ENCODE data around the gene SLC4A1.

Gene SLC4A1

DNA sequence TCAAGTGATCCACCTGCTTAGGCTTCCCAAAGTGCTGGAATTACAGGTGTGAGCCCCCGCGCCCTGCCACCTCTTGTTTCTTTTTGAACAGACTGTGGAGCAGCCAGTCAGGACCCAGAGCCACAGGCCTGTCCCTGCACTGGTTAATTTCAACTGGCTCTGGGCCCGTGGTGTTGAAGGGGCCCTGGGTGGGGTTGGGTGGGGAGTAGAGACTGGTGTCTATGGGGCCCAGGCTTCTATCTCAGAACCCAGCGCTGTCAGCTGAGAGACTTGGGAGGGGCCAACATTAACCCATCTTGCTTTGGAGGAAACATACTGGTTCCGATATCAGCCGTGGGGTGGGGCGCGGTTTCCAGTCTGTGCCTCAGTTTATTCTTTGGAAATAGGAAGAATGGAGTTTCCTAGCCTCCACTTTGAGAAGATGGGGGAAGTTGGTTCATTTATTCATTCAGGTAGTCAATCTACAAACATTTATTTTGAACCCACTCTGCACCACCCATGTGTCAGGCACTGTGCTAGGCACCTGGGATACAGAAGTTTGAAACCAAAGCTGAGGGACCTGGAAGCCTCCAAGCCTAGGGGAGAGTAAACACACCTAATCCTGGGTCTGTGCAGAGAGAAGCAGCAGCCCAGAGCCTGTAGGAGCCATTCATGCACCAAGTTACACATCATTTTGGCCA, 15.5 kb upstream of the SLC4A1 start:
- DNase-seq (ENCODE audit: low read depth in 2 of 2) = no peak

DNA sequence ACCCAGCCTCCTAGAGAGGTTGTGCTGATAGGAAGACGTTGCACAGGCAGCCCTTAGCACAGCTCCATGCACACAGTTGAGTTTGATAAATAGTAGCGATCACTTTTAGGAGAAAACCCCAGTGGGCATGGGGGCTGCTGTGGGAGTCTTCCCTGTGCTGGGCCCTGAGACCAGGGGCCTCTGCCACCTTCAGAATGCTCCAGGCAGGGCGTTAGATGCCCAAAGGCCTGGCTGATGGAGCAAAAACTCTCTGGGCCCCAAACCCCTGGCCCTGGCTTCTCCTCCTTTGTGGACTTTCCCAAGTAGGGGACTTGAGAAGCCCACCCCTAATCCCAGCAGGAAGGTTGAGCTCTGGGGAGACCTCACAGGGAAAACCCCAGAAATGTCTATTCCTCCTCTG, 14.3 kb upstream of the SLC4A1 start:
- DNase-seq (ENCODE audit: low read depth in 2 of 2) = no peak

DNA sequence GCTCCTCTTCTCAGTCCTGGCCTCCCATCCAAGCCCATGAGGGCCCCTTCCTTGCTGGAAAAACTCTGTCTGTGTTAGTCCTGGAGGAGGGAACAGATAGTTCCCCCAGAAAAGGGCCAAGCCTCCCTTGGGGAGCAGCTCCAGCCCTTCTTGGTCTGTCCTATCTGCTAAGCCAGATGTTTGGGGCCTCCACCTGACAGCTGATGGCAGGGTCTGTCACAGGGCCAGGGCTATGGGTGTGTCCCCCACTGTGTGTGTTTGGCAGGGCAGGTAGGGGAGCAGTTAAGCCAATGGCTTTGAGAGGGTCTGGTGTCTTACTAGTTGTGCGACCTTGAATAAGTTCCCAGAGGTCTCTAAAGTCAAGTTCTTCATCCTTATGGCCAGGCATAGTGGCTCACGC, 13.6 kb upstream of the SLC4A1 start:
- no peak for DNase-seq (ENCODE audit: low read depth in 2 of 2)

DNA sequence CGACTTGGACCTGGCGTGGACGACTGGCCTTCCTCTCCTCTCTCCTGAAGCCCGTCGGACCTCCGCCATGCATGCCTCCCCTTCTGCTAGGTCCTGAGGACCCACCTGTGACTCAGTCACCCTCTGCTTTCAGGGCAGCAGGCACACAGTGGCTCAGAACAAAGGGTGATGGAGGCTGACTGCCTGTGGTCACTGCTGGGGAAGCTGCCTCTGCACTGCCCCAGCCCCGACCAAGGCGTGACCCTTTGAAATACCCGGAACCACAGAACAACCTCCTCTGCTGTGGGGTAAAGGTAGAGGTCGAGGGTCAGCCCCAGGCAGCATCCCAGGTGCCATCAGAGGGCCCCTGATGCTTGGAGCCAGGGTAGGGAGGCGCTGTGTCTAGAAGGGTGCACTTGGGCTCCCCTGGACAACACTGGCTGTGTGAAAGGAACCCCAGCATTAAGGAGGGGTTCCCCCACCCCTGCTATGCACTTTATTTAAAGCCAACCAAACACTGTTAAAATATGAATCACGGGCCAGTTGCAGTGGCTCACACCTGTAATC, 12.5 kb upstream of the SLC4A1 start:
- DNase-seq (ENCODE audit: low read depth in 2 of 2) = no peak

DNA sequence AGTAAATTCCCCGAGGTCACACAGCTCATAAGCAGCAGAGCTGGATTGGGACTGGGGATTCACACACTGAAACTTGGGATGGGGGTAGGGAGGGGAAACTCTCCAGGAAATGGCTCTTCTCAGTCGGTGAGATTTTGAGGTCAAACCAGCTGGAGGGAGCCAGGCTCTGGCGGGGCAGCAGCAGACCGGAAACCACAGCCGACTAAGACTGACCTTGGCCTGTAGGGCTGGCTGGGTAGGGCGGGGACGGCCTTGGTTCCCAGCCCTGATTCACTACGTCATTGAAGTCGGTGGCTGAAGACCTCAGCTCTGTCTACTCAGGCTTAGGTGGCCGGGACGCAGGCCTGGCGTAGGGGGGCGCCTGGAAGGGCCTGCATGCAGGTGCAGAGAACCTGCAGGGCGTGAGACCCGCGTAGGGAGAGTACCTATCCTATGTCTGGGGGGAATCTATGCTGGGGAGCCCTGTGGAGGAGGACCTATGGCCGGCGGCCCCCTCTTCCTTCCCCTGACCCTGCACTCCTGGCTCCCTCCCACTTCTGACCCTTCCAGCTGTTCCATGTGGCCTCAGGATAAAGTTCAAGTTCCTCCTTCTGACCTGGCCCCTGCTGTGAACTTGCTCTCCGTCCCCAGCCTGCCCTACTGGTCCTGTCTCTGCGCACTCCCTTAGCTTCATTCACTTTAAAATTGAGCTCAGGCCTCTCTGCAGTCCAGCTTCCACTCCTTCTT, 11.9 kb upstream of the SLC4A1 start:
- no peak for DNase-seq (ENCODE audit: low read depth in 2 of 2)

DNA sequence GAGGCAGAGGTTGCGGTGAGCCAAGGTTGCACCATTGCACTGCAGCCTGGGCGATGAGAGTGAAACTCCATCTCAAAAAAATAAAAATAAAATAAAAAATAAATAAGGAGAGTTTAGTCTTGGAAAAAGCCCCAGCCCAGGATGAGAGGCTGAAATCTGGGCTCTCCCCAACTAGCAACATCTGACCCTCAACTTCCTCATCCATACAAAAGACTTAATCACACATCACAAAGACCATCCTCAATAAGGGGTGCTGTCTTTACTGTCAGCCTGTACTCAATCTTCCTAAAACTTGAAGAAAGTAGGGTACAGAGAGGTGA, 11.4 kb upstream of the SLC4A1 start:
- DNase-seq (ENCODE audit: low read depth in 2 of 2) = no peak

DNA sequence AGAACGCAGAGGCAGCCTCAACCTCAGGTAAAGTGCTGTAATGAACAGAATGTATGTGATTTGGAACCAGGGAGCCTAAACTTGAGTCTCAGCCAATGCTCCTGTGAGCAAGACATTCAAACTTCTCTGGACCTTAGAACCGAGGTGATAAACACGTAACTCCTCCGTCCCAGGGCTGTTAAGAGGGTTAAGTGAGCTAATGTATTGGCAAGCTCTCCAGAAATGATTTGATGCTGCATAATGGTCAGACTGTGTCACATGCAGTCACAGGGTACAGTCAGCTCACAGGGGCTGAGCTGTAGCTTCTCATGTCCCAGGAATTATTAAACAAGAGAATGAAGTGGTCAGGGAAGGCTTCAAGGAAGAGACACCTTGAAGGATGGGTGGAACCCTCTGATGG, 10.0 kb upstream of the SLC4A1 start:
- DNase-seq (ENCODE audit: low read depth in 2 of 2) = no peak

DNA sequence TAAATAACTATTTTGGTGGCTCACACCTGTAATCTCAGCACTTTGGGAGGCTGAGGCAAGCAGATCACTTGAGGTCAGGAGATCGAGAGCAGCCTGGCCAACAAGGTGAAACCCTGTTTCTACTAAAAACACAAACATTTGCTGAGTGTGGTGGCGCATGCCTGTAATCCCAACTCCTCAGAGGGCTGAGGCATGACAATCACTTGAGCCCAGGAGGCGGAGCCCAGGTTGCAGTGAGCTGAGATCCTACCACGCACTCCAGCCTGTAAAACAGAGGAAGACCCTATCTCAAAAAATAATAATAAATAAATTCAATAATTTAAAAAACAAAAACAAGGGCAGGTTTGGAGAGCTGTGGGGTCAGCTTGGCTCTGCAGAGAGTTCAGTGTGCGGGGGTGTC, 5.7 kb upstream of the SLC4A1 start:
- DNase-seq (ENCODE audit: low read depth in 2 of 2) = no peak

DNA sequence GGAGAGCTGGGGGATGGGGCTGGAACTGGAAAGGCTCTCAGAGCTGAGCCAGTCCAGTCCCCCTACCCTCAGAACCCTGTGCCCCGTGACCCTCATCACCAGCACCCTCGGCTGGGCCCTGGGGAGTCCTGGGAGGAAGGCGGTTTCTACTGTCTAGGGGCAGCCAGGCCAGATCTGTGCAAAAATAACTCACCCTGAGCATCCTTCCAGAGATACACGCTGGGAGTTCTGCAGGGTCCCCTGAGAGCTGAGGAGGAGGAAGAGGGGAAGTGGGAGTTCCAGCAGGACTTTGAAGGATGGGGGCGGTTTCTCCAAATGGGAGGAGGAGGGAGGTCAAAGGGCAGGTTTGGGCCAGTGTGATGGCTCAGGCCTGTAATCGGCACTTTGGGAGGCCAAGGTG, 5.0 kb upstream of the SLC4A1 start:
- no peak for DNase-seq (ENCODE audit: low read depth in 2 of 2)

DNA sequence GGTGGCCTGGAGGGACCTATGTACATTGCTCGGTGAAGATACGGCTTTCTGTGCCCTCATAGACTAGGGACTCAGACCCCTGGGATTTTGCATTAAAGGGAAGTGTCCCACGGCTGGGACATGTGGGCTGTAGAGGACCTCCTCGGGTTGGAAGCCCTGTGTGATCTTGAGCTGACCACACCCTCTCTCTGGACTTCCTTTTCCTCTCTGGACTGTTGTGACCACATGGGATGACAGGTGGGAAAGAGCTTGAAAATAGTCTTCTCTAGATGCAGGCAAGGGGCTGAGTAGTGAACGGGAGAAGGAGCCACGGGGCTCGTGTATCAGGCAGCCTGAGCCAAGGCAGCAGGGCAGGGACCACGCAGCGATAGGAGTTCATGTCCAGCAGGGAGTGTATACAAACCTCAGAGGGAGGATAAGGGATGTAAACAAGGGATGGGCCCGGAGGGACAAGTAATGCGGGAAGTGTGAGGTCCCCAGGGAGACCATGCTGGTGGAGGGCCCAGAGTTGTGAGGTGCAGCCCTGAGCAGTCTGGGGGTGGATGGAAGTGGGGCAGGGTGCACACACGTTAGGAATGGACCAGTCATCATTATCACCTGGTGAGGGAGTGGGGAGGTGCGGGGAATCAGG, 4.5 kb upstream of the SLC4A1 start:
- no peak for DNase-seq (ENCODE audit: low read depth in 2 of 2)

DNA sequence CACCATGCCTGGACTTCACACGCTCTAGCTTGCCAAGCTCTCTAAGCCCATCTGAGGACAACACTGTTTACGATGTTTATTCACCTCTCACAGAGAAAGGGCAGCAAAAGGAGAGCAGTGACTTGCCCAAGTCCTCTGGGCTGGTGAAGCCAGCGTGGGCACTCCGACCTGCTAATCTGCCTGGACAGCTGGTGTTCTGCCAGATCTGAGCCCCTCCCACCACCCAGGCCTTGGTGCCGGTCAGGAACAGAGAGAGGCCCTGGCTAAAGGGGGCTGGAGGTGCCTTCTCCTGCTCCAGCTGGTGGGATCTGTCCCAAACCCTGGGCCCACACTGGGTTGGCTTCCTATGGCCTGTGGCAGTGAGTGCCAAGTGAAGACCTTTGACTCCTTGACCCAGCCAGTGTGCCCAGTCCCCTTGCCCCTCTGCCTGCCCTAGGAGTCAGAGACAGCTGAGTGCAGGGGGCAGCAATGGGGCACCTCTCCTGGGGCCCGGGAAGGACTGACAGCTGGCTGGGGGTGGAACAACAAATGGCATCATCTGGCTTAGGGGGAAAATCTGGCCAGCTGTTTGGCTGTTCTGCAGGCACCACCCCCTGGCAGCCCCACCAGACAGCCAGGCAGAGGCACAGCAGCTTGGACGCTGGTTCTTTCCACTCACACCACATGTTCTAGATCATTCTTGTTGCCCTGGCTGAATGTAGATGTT, 1.8 kb upstream of the SLC4A1 start:
- DNase-seq (ENCODE audit: low read depth in 2 of 2) = no peak

DNA sequence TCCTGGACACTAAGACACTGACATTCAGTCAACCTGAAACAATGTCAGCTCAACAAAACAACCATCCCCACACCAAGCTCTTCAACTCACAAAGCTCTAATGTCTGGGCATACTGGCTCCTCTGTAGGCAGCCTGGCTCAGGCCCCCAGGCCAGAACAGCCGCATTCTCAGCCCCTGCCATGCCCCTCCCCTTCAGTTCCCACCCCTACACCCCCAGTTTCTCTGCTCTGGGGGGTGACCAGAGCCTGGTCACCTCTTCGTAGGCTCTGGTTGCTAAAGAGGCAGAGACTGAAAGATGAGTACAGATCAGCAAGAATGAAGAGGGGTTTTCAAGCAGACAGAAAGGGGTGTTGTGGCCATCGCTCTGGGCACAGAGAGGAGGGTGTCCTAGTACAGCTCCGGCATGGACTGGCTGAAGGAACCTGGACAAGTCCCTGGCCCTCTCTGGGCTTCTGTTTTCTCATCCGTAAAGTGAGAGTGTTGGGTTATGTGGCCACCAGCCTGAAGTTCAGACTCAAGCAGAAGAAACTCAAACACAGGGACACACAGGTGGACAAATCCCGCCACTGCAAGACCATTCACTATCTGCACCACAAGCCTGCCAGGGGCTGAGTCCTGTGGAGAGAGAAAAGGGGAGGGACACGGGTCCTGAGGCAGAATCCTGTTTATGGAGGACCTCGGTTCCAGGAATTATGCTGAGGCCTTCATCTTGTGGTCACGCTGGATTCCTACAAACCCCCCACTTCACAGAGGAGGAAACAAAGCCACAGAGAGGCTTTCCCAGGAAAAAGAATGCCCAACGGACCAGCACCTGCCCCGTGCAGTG, 987 bp upstream of the SLC4A1 start:
- no peak for DNase-seq (ENCODE audit: low read depth in 2 of 2)

DNA sequence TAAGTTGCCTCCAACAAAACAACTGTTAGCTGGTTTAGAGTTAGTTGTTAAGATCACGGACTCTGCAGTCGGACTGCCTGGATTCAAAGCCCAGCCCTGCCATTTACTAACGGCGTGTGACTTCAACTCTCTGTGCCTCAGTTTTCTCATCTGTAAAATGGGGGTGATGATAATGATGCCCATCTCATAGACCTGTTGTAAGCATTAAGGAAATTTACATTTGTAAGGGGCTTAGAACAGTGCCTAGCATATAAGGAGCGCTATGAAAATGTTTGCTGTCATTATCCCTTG, 825 bp downstream of the SLC4A1 start:
- DNase-seq (ENCODE audit: low read depth in 2 of 2) = no peak

DNA sequence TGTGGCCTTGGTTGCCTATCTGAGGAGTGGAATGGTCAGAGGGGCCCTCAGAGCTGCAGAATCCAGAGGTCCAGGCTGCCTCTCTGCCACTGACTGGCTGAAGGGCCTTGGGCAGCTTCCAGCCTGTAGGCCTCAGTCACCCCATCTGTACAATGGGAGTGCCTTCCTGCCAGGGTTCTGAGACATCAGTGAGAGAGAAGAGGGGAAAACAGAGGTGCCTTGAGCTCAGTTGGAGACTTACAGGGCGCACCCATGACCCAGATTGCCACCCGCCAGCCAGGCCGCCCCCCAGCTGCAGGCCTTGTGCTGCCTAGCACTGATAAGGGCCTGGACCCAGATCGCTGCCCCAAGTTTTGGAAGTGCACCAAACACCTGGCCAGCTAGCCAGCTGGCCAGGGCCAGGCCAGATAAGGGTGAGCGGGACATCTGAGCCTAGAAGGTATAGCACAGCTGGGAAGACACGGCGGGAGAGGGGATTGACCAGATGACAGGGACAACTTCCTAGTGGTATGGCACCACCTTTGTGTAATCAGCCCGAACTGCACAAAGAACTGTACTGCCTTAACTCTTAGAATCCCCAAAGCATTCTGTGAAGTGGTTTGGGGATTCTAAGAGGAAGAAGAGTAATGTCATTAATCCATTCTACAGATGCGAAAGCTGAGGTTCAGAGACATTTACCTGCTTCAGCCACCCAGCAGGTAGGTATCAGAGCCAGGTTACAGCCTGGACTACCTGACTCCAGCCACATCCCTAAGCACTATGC, 1.4 kb downstream of the SLC4A1 start:
- no peak for DNase-seq (ENCODE audit: low read depth in 2 of 2)

DNA sequence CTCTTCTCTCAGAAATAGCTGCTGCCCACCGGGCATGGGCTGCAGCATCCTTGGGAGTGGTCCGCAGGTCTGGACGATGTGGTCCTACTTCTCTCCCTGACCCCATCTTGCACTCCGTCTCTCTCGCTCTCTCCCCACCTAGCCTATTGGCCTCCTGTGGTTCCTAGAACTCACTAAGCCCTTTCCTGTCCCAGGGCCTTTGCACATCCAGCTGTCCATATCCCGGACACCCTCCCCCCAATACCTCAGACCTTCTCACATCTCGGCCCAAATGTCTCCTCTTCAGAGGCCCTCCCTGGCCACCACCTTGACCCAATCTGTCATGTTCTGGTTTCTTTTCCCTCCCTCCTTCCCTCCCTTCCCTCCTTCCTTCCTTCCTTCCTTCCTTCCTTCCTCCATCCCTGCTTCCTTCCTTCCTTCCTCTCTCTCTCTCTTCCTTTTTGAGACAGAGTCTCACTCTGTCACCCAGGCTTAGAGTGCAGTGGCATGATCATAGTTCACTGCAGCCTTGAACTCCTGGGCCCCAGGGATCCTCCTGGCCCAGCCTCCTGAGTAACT, 4.5 kb downstream of the SLC4A1 start:
- no peak for DNase-seq (ENCODE audit: low read depth in 2 of 2)

DNA sequence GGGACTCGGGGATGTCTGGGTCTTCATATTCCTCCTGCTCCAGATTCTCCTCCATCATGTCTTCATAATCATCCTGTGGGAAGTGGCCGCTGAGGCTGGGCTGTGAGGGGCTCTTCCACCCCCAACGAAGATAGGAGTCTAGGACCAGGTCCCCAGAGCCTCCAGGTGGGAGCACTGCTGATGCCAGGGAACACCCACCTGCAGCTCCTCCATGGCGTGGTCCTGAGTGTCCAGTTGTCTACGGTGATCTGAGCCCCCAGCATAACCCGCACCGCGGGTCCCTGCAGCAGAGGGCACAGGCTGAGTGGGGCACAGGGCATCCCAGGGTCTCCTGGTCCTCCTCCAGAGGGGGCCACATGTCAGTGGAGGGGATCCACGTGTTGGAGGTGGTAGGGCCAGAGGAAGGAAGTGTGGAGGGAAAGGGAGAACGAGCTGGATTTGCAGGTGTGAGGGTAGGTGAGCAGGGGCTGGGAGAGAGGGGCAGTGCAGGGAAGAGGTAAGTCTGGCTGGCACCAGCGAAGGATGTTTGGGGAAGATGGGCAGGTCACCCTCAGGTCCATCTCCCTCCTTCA, 5.2 kb downstream of the SLC4A1 start:
- no peak for DNase-seq (ENCODE audit: low read depth in 2 of 2)

DNA sequence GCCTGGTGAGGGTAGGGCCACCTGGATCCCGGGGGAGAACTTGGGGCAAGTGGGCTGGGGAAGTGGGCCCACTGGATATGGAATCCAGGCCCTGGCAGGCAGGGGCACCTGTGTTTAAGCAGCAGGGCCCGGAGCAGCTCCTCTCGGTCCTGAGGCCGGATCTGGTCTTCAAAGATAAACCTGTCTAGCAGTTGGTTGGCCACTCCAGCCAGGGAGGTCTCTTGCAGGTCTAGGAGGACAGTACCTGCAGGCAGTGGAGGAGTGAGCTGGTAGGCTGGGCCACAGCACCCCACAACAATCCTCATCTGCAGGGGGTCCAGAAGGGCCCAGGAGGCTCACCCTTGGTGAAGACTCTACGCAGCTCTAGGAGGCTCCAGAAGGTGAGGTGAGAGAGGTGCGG, 7.6 kb downstream of the SLC4A1 start:
- DNase-seq (ENCODE audit: low read depth in 2 of 2) = no peak

DNA sequence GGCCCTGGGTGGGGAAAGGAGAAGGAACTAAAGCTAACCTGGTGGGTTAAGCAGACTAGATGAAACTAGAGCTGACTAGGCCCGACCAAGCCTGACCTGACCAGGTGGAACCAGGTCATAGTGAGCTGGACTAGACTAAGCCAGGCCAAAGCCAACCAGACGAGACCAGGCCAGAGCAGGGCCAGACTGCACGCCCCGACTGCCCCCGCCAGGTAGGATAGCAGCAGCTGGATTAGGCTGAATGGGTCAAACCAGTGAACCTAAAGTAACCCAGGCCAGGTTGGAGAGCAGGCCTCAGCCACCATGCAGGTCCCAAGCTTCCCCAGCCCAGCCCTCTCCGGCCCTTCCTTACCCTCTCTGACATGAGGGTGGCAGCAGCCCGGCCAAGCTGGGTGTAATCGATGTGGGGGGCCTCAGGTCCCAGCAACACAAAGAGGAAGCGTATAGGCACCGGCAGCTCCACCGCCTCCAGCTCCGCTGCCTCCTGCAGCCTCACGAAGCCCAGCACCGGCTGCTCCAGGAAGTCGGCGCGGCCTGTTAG, 9.1 kb downstream of the SLC4A1 start:
- DNase-seq (ENCODE audit: low read depth in 2 of 2) = no peak

DNA sequence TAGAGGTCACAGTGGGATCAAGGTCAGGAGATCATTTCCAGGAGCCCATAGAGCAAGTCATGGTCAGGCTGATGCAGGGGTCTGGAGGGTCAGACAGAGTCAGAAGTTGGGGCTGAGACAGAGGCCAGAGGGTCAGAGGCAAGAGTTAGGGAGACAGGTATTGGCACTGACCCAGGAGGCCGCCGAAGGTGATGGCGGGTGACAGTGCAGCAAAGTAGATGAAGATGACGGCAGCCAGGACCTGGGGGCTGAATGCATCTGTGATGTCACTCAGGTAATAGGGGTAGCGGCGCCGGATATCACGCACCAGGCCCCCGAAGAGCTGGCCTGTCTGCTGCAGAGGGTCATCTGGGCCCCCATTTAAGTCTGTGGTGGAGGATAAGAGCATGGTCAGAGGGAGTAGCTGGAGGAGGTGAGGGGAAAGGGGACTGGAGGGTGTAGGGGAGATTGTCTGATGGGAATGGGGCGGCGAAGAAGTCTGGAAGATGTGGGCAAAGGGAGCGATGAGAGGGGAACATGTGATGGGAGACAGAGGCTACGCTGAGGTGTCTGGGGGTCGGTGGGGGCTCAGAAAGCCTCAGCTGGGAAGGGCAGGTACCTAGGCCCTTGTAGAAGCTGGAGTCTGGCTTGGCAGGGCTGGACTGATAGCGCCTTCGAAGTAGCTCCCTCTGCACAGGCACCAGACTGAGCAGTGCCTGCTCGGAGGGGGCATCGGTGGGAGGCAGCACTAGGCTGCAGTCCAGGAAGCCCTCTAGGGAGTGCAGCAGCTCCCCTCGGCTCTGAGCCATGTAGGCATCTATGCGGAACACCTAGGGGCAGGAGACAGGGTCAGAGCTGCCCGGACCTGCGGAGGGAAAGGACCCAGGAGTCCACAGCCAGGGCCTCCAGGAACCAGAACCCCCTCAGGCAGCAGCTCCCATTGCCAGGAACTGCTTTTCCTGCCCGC, 9.8 kb downstream of the SLC4A1 start:
- DNase-seq (ENCODE audit: low read depth in 2 of 2) = no peak

Data from stimulated activated CD4-positive, alpha-beta T cell treated with anti-CD3 and anti-CD28 coated beads, Interleukin-1b, Interleukin-23, amount 100 ng/mL, for 4 hours (primary cell).